Measurements from ENCODE around the gene OR2V2. TPM values are rescaled to one million over a fixed set of nuclear protein-coding genes. Genes with fewer than 3 reads are reported as not detected.
"Not testable (repeated sequence)": the region's sequence is repeated elsewhere in the genome, so short reads cannot be mapped to it uniquely, and the experiment has no call there.

Gene OR2V2
- total RNA-seq = not detected

- H3K9me3 Mint-ChIP-seq; H3K4me3 Mint-ChIP-seq; DNase-seq; H3K4me1 Mint-ChIP-seq (ENCODE audit: low read depth); intact Hi-C loops (cut with micrococcal nuclease); CTCF ChIA-PET; H3K36me3 Mint-ChIP-seq (ENCODE audit: low read depth); H3K27ac Mint-ChIP-seq: not testable (repeated sequence)
- peaks cover 52% of the 10 kb centered on the region for H3K27me3 Mint-ChIP-seq (ENCODE audit: low read depth)
Measured at GRCh38 chr5:181146927-181147636, at the start of gene OR2V2. OR2V2 (plus strand) TSS chr5:181147586; CDS start chr5:181154943, 7,357 bp downstream.

GRCh38 chr5:181097759-181098491 is 49.5 kb upstream of the OR2V2 start:
- peaks cover 31% of the 10 kb centered on the region for H3K27me3 Mint-ChIP-seq (ENCODE audit: low read depth)
- H3K4me3 Mint-ChIP-seq; DNase-seq; H3K27ac Mint-ChIP-seq; intact Hi-C loops (cut with micrococcal nuclease); CTCF ChIA-PET; H3K4me1 Mint-ChIP-seq (ENCODE audit: low read depth); H3K9me3 Mint-ChIP-seq; H3K36me3 Mint-ChIP-seq (ENCODE audit: low read depth): not testable (repeated sequence)

GRCh38 chr5:181098762-181099601 is 48.4 kb upstream of the OR2V2 start:
- no peak overlapping the region for H3K27ac Mint-ChIP-seq
- DNase-seq = no peak
- CTCF ChIA-PET = interaction anchor here (0.6 to 1.0 kb wide), 2 partner anchors 184 to 315 kb away, joined by 3 read pairs; no protein-coding TSS in a partner anchor

GRCh38 chr5:181099602-181100086 is 47.7 kb upstream of the OR2V2 start:
- no peaks in the 10 kb centered on the region for H3K9me3 Mint-ChIP-seq
- DNase-seq = no peak
- H3K27ac Mint-ChIP-seq = no peak overlapping the region
- peaks cover 36% of the 10 kb centered on the region for H3K27me3 Mint-ChIP-seq (ENCODE audit: low read depth)
- no peaks in the 10 kb centered on the region for H3K36me3 Mint-ChIP-seq (ENCODE audit: low read depth)
- peaks cover 11% of the 10 kb centered on the region for H3K4me1 Mint-ChIP-seq (ENCODE audit: low read depth)
- no peak overlapping the region for H3K4me3 Mint-ChIP-seq
- CTCF ChIA-PET = interaction anchor here (0.6 to 1.0 kb wide), 2 partner anchors 184 to 315 kb away, joined by 3 read pairs; no protein-coding TSS in a partner anchor
- intact Hi-C loops (cut with micrococcal nuclease) = no loop called here

More at GRCh38 chr5:181098762-181099601, 48.4 kb upstream of the OR2V2 start:
- intact Hi-C loops (cut with micrococcal nuclease) = no loop called here
- Mint-ChIP-seq H3K9me3 (no peaks in the 10 kb centered on the region), H3K4me1 (ENCODE audit: low read depth) (peaks cover 7% of the 10 kb centered on the region), H3K36me3 (ENCODE audit: low read depth) (no peaks in the 10 kb centered on the region), H3K27me3 (ENCODE audit: low read depth) (peaks cover 30% of the 10 kb centered on the region), H3K4me3 (peak overlapping the region; percentile 12)

- peak overlapping the region; percentile 38 for H3K4me3 Mint-ChIP-seq
- no peaks in the 10 kb centered on the region for H3K9me3 Mint-ChIP-seq
- H3K36me3 Mint-ChIP-seq (ENCODE audit: low read depth) = no peaks in the 10 kb centered on the region
- peaks cover 34% of the 10 kb centered on the region for H3K27me3 Mint-ChIP-seq (ENCODE audit: low read depth)
- CTCF ChIA-PET = interaction anchor here (1.0 kb wide), 1 partner anchor 316 kb away, joined by 3 read pairs; no protein-coding TSS in a partner anchor
- peaks cover 11% of the 10 kb centered on the region for H3K4me1 Mint-ChIP-seq (ENCODE audit: low read depth)
- no peak overlapping the region for H3K27ac Mint-ChIP-seq
- DNase-seq = no peak
- intact Hi-C loops (cut with micrococcal nuclease) = no loop called here
Measured at GRCh38 chr5:181100121-181100875, 47.1 kb upstream of the OR2V2 start.

GRCh38 chr5:181101030-181101641 is 46.2 kb upstream of the OR2V2 start:
- H3K36me3 Mint-ChIP-seq (ENCODE audit: low read depth); intact Hi-C loops (cut with micrococcal nuclease); H3K4me3 Mint-ChIP-seq; DNase-seq; H3K9me3 Mint-ChIP-seq; H3K27ac Mint-ChIP-seq; CTCF ChIA-PET: not testable (repeated sequence)
- Mint-ChIP-seq H3K4me1 (ENCODE audit: low read depth) (peaks cover 11% of the 10 kb centered on the region), H3K27me3 (ENCODE audit: low read depth) (peaks cover 37% of the 10 kb centered on the region)

GRCh38 chr5:181101930-181102674 is 45.3 kb upstream of the OR2V2 start:
- peaks cover 42% of the 10 kb centered on the region for H3K27me3 Mint-ChIP-seq (ENCODE audit: low read depth)
- H3K4me1 Mint-ChIP-seq (ENCODE audit: low read depth) = peaks cover 11% of the 10 kb centered on the region
- H3K4me3 Mint-ChIP-seq; CTCF ChIA-PET; H3K9me3 Mint-ChIP-seq; intact Hi-C loops (cut with micrococcal nuclease); DNase-seq; H3K36me3 Mint-ChIP-seq (ENCODE audit: low read depth); H3K27ac Mint-ChIP-seq: not testable (repeated sequence)

- CTCF ChIA-PET; intact Hi-C loops (cut with micrococcal nuclease); H3K9me3 Mint-ChIP-seq; H3K36me3 Mint-ChIP-seq (ENCODE audit: low read depth); DNase-seq; H3K27ac Mint-ChIP-seq: not testable (repeated sequence)
- H3K4me3 Mint-ChIP-seq = peak overlapping the region; percentile 72
- H3K4me1 Mint-ChIP-seq (ENCODE audit: low read depth) = peaks cover 11% of the 10 kb centered on the region
- H3K27me3 Mint-ChIP-seq (ENCODE audit: low read depth) = peaks cover 53% of the 10 kb centered on the region
Measured at GRCh38 chr5:181104259-181104568, 43.2 kb upstream of the OR2V2 start.

- H3K36me3 Mint-ChIP-seq (ENCODE audit: low read depth); H3K4me1 Mint-ChIP-seq (ENCODE audit: low read depth); intact Hi-C loops (cut with micrococcal nuclease); H3K9me3 Mint-ChIP-seq; DNase-seq; H3K4me3 Mint-ChIP-seq; H3K27ac Mint-ChIP-seq: not testable (repeated sequence)
- H3K27me3 Mint-ChIP-seq (ENCODE audit: low read depth) = peaks cover 53% of the 10 kb centered on the region
- CTCF ChIA-PET = interaction anchor here (0.7 kb wide), 1 partner anchor 947 kb away, joined by 4 read pairs; no protein-coding TSS in a partner anchor
Measured at GRCh38 chr5:181104606-181105390, 42.6 kb upstream of the OR2V2 start.

- no peaks in the 10 kb centered on the region for H3K9me3 Mint-ChIP-seq
- DNase-seq = no peak
- no peak overlapping the region for H3K27ac Mint-ChIP-seq
- intact Hi-C loops (cut with micrococcal nuclease) = no loop called here
- H3K4me3 Mint-ChIP-seq = no peak overlapping the region
- peaks cover 53% of the 10 kb centered on the region for H3K27me3 Mint-ChIP-seq (ENCODE audit: low read depth)
- no peaks in the 10 kb centered on the region for H3K36me3 Mint-ChIP-seq (ENCODE audit: low read depth)
- H3K4me1 Mint-ChIP-seq (ENCODE audit: low read depth) = peaks cover 5% of the 10 kb centered on the region
- CTCF ChIA-PET = interaction anchor here (0.7 kb wide), 1 partner anchor 948 kb away, joined by 4 read pairs; no protein-coding TSS in a partner anchor
Measured at GRCh38 chr5:181105391-181106025, 41.9 kb upstream of the OR2V2 start.
